IPS-NIHi7 (cell line): ENCODE data around the gene C16orf46.

Experiments
- DNase-seq: peaks from one replicate; pipeline ENCODE4 v3.0.0; 2012; ENCODE audit warnings: mixed read lengths; ENCODE audit errors: extremely low spot score

C16orf46 gene

GRCh38 chr16:81018496-81018895, 58.5 kb downstream of the C16orf46 start:
- DNase-seq, result no peak

GRCh38 chr16:81014672-81015071, 62.4 kb downstream of the C16orf46 start:
- no peak for DNase-seq

GRCh38 chr16:81012974-81013373, 64.1 kb downstream of the C16orf46 start:
- no peak for DNase-seq
